ENCODE data around the gene RSPO4. TPM values are rescaled to one million over a fixed set of nuclear protein-coding genes. Genes with fewer than 3 reads are reported as not detected.

RSPO4 gene
- total RNA-seq, 1 experiment from 2014 or later: 6.7 TPM

GRCh38 chr20:953742-954141, 48.4 kb downstream of the RSPO4 start:
- H3K36me3 Mint-ChIP-seq (ENCODE audit: insufficient read depth in 1 of 3, low read depth in 3 of 3): no peaks in the 10 kb centered on the region
- no peak overlapping the region for H3K4me3 Mint-ChIP-seq
- Histone ChIP-seq H2BK120ac (ENCODE audit: low read depth, low read length, poor library complexity, severe bottlenecking) (no peak overlapping the region), H3T11ph (ENCODE audit: low read length) (no peak overlapping the region), H3K4ac (ENCODE audit: low read depth, low read length) (no peak overlapping the region), H4K20me1 (ENCODE audit: control insufficient read depth, insufficient read depth, insufficient read length) (no peaks in the 10 kb centered on the region), H3K9ac (ENCODE audit: extremely low read depth, insufficient read length, low read length) (no peak overlapping the region), H3K23ac (ENCODE audit: insufficient read length, low read depth, low read length) (no peak overlapping the region), H3K4me1 (ENCODE audit: insufficient read depth, low read length) (no peaks in the 10 kb centered on the region), H4K91ac (ENCODE audit: insufficient read length, low read depth, low read length) (no peak overlapping the region), H2BK5ac (ENCODE audit: insufficient read length, low read length) (no peak overlapping the region), H3K27me3 (ENCODE audit: insufficient read depth, low read length) (no peaks in the 10 kb centered on the region), H3K79me2 (ENCODE audit: insufficient read depth, low read length) (no peaks in the 10 kb centered on the region), H2AK5ac (ENCODE audit: insufficient read length, low read length) (no peak overlapping the region), H3K79me1 (ENCODE audit: insufficient read depth, low read depth, low read length, poor library complexity, severe bottlenecking) (no peaks in the 10 kb centered on the region), H3K14ac (ENCODE audit: insufficient read depth, low read length) (no peak overlapping the region), H2BK15ac (ENCODE audit: low read depth, low read length) (no peak overlapping the region), H3K9me3 (ENCODE audit: control insufficient read depth, low read depth, low read length) (no peaks in the 10 kb centered on the region), H2BK20ac (ENCODE audit: low read depth, low read length, poor library complexity, severe bottlenecking) (no peak overlapping the region), H4K5ac (ENCODE audit: insufficient read length, low read depth, low read length) (no peak overlapping the region), H2AFZ (ENCODE audit: low read length) (no peak overlapping the region), H2BK12ac (ENCODE audit: insufficient read length, low read depth, low read length) (no peak overlapping the region), H3K4me2 (ENCODE audit: insufficient read depth, insufficient read length, low read length) (no peak overlapping the region), H3K23me2 (ENCODE audit: insufficient read length, low read depth, low read length, poor library complexity, severe bottlenecking) (no peaks in the 10 kb centered on the region), H3K27ac (ENCODE audit: insufficient read length, low read depth, low read length) (no peak overlapping the region), H3K18ac (ENCODE audit: insufficient read length, low read depth, low read length) (no peak overlapping the region), H4K8ac (replicated peaks; ENCODE audit: insufficient read length, low read depth, low read length) (no peak overlapping the region), H3K56ac (ENCODE audit: insufficient read length, low read depth, low read length) (no peak overlapping the region)
- no peak overlapping the region for H3K27ac Mint-ChIP-seq
- no peak for DNase-seq
- H3K4me1 Mint-ChIP-seq: peaks cover 4 to 24% of the 10 kb centered on the region in 2 experiments
- no peaks in the 10 kb centered on the region for H3K9me3 Mint-ChIP-seq
- no CpG with 5 or more reads among the region's 11 CpGs for WGBS (ENCODE audit: extremely low coverage, insufficient read length, low lambda C conversion rate)
- H3K27me3 Mint-ChIP-seq (ENCODE audit: low read depth): peaks cover 15% of the 10 kb centered on the region
- peak; percentile 41 for TF ChIP-seq CTCF (conservative IDR thresholded peaks at IDR 0.05)

Measured in H9 (cell line).